ENCODE data around the gene SLC29A2. TPM values are rescaled to one million over a fixed set of nuclear protein-coding genes. Genes with fewer than 3 reads are reported as not detected.

Gene SLC29A2
- total RNA-seq, 1 experiment from 2014 or later, result 39.7 TPM

DNA sequence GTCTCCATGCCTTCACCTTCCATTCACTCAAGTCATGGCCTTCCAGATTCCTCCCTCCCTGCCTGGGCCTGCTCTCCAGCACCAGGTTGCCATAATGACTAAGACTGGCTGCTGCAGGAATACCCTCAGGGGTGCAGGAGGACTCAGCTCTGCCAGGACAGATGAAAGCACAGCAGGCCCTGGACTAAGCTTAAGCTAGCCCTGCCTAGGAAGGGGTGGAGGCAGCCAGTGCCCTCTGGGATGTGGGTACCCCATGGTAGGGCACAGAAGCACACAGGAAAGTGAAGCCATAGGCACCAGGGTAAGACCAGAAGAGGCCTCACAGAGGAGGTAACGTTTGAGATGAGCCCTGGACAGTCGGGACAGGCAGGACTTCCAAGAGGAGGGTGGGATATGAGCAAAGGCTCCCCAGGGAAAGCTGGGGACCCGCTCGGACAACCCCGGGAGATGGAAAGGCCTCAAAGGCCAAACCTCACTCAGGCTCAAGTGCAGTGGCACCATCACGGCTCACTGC lies 32.3 kb downstream of the SLC29A2 start:
- H3K27ac ChIP-seq (ENCODE audit: low read depth, low read length), result no peak overlapping the region

More for the DNA sequence above, 32.3 kb downstream of the SLC29A2 start:
- H2AFZ ChIP-seq (ENCODE audit: low read depth, low read length, poor library complexity, severe bottlenecking), result no peak overlapping the region
- no peak for DNase-seq (ENCODE audit: low read depth, low spot score)
- peaks cover 20 to 46% of the 10 kb centered on the region in 2 experiments for H3K4me1 ChIP-seq (ENCODE audit: control insufficient read depth in 1 of 2, insufficient read depth in 2 of 2, low read length in 2 of 2)
- no TSS peak for BruUV-seq (replicated peaks)
- ChIA-PET RAD21 (ENCODE audit: low non-redundant PET in 1 of 2, low total read pairs in 2 of 2, uncharacterized antibody in 2 of 2, unreplicated experiment in 2 of 2) (no interaction called here), CTCF (interaction anchor here (2.3 kb wide), 1 partner anchor 27 kb away, joined by 11 read pairs; no protein-coding TSS in a partner anchor), POLR2A (no interaction called here)
- no peaks in the 10 kb centered on the region for H3K27me3 ChIP-seq (ENCODE audit: insufficient read depth, low read length)
- H3K9ac ChIP-seq (ENCODE audit: low read length), result no peak overlapping the region
- H3K79me2 ChIP-seq (ENCODE audit: insufficient read depth, low read length), result peaks cover 33% of the 10 kb centered on the region
- H3K9me3 ChIP-seq (ENCODE audit: control insufficient read depth in 1 of 2, insufficient read depth in 1 of 2, low read depth in 1 of 2, low read length in 2 of 2), result no peaks in the 10 kb centered on the region
- H3K9me2 ChIP-seq (ENCODE audit: insufficient read depth), result no peaks in the 10 kb centered on the region
- H3K4me2 ChIP-seq (ENCODE audit: low read length), result no peak overlapping the region
- TF ChIP-seq, protein P1, sequence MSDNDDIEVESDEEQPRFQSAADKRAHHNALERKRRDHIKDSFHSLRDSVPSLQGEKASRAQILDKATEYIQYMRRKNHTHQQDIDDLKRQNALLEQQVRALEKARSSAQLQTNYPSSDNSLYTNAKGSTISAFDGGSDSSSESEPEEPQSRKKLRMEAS (IDR thresholded peaks at IDR 0.05), result no peak
- TF ChIP-seq SP1 (IDR thresholded peaks at IDR 0.05; ENCODE audit: low read depth) (no peak), POLR2A (IDR thresholded peaks at IDR 0.05; ENCODE audit: borderline replicate concordance, extremely low read depth, insufficient read depth, insufficient read length) (no peak), JUND (IDR thresholded peaks at IDR 0.05) (no peak), ELF1 (IDR thresholded peaks at IDR 0.05; ENCODE audit: borderline replicate concordance, low read depth) (no peak), CBX3 (IDR thresholded peaks at IDR 0.05; ENCODE audit: low read depth) (no peak), FOSL1 (IDR thresholded peaks at IDR 0.05; ENCODE audit: low read depth) (no peak), SRF (IDR thresholded peaks at IDR 0.05; ENCODE audit: low read depth) (no peak), ZFX (IDR thresholded peaks at IDR 0.05) (no peak), SIN3A (IDR thresholded peaks at IDR 0.05; ENCODE audit: low read depth) (no peak), ZNF274 (IDR thresholded peaks at IDR 0.05; ENCODE audit: low read depth, low read length) (no peak), EZH2phosphoT487 (IDR thresholded peaks at IDR 0.05; ENCODE audit: borderline replicate concordance) (no peak)
- TF ChIP-seq, protein P2, sequence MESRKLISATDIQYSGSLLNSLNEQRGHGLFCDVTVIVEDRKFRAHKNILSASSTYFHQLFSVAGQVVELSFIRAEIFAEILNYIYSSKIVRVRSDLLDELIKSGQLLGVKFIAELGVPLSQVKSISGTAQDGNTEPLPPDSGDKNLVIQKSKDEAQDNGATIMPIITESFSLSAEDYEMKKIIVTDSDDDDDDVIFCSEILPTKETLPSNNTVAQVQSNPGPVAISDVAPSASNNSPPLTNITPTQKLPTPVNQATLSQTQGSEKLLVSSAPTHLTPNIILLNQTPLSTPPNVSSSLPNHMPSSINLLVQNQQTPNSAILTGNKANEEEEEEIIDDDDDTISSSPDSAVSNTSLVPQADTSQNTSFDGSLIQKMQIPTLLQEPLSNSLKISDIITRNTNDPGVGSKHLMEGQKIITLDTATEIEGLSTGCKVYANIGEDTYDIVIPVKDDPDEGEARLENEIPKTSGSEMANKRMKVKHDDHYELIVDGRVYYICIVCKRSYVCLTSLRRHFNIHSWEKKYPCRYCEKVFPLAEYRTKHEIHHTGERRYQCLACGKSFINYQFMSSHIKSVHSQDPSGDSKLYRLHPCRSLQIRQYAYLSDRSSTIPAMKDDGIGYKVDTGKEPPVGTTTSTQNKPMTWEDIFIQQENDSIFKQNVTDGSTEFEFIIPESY (IDR thresholded peaks at IDR 0.05; ENCODE audit: extremely low read depth, insufficient replicate concordance, low read length), result no peak
- TF ChIP-seq, protein P3, sequence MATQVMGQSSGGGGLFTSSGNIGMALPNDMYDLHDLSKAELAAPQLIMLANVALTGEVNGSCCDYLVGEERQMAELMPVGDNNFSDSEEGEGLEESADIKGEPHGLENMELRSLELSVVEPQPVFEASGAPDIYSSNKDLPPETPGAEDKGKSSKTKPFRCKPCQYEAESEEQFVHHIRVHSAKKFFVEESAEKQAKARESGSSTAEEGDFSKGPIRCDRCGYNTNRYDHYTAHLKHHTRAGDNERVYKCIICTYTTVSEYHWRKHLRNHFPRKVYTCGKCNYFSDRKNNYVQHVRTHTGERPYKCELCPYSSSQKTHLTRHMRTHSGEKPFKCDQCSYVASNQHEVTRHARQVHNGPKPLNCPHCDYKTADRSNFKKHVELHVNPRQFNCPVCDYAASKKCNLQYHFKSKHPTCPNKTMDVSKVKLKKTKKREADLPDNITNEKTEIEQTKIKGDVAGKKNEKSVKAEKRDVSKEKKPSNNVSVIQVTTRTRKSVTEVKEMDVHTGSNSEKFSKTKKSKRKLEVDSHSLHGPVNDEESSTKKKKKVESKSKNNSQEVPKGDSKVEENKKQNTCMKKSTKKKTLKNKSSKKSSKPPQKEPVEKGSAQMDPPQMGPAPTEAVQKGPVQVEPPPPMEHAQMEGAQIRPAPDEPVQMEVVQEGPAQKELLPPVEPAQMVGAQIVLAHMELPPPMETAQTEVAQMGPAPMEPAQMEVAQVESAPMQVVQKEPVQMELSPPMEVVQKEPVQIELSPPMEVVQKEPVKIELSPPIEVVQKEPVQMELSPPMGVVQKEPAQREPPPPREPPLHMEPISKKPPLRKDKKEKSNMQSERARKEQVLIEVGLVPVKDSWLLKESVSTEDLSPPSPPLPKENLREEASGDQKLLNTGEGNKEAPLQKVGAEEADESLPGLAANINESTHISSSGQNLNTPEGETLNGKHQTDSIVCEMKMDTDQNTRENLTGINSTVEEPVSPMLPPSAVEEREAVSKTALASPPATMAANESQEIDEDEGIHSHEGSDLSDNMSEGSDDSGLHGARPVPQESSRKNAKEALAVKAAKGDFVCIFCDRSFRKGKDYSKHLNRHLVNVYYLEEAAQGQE (IDR thresholded peaks at IDR 0.05; ENCODE audit: low read depth), result no peak
- TF ChIP-seq, protein P4, sequence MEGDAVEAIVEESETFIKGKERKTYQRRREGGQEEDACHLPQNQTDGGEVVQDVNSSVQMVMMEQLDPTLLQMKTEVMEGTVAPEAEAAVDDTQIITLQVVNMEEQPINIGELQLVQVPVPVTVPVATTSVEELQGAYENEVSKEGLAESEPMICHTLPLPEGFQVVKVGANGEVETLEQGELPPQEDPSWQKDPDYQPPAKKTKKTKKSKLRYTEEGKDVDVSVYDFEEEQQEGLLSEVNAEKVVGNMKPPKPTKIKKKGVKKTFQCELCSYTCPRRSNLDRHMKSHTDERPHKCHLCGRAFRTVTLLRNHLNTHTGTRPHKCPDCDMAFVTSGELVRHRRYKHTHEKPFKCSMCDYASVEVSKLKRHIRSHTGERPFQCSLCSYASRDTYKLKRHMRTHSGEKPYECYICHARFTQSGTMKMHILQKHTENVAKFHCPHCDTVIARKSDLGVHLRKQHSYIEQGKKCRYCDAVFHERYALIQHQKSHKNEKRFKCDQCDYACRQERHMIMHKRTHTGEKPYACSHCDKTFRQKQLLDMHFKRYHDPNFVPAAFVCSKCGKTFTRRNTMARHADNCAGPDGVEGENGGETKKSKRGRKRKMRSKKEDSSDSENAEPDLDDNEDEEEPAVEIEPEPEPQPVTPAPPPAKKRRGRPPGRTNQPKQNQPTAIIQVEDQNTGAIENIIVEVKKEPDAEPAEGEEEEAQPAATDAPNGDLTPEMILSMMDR (IDR thresholded peaks at IDR 0.05 in 2 of 3, conservative IDR thresholded peaks at IDR 0.05 in 1 of 3; ENCODE audit: borderline replicate concordance in 1 of 3, insufficient read depth in 1 of 3, low read depth in 2 of 3, low read length in 2 of 3), result no peak
- ATAC-seq, result no peak
- H3K4me3 ChIP-seq (replicated peaks in 1 of 2; ENCODE audit: low read depth in 1 of 2, low read length in 2 of 2), result no peak overlapping the region
- intact Hi-C loops (cut with micrococcal nuclease), result no loop called here
- peaks cover 11 to 12% of the 10 kb centered on the region in 2 experiments; a peak in 3 of 4 replicates for H3K36me3 ChIP-seq (ENCODE audit: control insufficient read depth in 1 of 2, insufficient read depth in 2 of 2, low read length in 2 of 2)
- H4K20me1 ChIP-seq (ENCODE audit: insufficient read depth), result no peaks in the 10 kb centered on the region

All from HCT116 (cell line).